ENCODE results near the gene DDX1.
A peak's percentile ranks its signal among the peaks of the same experiment; 100 is the strongest.

The DDX1 gene

DNA sequence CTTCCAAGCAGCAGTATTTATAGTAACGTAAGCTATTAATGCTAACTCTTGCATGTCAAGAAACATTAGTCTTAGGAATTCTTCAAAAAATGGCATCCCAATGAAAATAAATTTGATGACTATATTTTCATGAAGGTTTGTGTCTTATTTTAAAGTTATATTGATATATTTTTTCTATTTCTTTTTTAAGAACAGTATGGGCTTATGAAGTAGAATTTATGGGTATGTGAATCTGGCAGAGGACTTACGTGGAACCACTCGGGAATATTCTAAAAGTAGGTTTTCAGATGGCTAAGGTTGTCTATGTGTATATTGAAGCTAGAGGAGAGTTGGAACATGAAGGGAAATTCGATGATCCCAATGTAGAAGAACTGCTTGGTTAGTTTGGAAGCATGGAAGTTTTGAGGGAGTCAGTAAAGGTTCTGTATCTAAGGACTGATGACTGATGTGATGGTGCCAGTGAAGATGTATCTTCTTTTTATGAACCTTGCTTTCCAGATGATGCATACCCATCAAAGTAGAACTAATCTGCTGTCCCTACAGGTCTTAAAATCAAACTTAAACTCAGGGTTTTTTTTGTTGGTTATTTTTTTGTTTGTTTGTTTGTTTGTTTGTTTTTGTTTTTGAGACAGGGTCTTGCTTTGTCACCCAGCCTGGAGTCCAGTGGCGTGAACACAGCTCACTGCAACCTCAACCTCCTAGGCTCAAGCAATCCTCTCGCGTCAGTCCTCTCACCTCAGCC is 39.5 kb downstream of the DDX1 start:
- DNase-seq: no peak

DNA sequence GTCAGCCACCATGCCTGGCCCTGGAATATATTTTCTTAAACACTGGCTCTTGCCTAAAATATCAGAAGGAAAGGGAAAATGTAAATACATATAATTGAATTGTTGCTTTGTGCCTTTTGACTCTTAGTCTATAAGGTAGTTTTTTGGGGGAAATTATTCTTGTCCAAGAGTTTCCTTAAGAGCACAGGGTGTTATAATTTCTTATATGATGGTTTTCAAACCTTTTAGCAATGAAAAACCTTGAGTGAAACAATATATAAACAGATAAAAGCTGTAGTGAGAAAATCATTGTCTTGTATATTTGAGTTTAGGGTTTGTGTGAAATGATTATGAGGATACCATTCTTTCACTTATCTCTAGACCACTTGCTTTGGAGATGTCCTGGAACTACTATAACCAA is 40.2 kb downstream of the DDX1 start:
- DNase-seq: no peak

DNA sequence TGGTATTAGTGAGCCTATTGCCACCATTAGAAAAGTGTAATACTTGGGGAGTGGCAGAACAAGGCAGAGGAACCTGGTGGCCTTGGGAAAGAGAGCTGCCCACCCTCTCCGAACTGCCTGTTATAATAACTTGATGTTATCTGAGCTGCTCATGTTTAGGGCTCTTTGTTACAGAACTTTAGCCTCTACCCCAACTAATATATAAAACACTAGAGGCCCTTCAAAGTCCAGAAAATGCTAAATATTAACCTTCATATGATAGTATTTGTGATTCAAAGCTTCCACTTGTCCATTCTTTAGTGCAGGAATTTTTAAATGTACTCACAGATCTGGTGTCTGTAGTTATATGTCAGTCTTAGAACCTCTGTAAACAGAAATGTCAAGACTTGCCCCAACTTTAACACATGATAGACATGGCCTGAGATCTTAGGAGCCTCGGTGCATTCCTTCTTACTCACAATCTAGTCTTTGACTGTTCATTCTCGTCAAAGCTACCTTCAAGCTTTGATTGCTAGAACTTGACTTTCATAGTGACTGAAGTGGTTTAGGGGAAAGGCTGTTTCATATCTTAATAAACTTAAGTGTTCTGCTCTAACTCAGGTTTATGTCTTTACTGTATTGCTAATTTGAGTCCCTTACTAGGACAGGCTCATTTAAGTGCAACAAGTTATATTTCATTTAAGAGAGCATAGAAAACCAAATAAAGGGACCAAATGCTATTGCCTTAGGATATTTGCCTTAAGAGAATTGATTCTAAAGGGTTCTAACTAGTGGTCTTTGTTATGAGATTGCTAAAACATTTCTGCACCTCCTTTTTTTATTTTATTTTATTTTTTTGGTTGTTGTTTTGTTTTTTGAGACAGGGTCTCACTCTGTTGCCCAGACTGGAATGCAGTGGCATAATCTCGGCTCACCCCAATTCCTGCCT is 41.6 kb downstream of the DDX1 start:
- no peak for DNase-seq

DNA sequence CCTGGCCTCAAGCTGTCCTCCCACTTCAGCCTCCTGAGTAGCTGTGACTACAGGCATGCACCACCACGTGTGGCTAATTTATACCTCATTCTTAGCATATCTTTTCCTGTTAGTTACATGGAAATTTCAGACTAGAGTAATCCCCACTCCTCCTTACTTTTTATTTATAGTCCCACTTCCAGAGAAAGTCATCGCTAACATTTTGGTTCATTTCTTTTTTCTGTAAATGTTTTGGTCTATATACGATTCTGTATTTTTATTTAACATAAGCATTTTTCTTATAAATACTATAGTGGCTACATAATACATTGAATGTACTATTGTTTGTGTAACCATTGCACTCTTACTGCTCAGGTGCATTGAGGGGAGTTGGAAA is 42.3 kb downstream of the DDX1 start:
- no peak for DNase-seq

DNA sequence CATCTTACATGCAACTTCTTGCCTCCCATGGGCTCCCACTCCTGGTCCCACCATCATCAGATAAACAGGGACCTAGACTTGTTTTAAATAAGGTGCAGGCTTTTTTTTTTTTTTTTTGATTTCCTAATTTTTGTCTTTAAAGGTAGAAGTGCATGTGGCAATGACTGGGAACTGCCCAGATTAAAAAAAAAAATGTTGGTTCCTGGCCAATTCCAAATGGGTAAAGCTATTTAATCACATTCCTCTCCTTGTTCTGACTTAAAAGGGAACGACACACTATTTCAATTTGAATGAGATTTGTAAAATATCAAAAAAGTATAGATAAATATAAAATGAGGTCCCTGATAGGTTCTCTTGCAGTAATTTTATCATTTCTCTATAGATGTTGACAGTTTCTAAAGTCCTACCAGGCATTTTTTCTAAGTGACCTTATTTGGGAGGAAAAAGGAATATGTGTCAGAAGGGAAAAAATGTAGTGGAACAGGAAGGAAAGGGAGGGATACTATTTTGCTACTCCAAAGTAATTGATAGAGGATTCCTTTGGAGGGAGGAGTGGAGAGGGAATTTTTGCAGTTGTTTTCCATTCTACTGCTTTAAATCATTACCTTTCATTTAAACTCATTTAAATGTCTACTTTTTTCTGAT is 43.3 kb downstream of the DDX1 start:
- DNase-seq: no peak

DNA sequence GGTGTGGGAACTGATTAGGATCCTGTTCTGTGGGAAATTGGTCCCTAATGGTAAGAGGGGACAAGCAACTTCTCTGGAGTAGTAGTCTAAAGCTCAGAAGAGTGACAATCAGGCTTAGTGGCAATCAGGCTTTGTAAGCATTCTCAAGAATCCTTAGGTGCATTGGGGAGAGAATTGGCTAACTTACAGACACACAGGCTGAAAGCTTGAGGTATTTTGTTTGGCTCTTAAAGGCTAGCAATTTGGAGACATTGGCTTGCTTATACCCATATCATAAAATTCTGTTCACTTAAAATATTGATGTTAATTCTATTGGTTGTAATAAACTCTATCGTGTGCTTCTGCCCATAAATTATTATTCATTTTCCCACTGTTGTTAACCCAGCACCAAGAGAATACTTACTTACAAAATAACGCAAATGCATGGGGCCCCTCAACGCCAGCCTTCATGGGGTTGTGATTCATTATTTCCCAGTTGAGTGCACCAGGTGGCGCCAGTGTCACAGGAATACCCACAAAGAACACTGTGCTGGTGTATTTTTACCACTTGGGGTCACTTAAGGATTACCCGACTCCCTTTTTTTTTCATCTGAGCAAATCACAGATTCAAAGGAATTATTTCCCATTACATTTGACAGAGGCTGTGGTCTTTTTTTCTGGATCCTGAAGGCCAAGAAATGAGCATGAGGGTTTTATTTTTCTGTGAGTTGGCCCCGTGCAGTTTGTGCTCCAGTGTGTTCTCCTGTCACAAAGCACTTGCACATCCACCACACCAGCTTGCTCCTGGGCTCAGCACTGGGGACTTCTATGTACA is 45.5 kb downstream of the DDX1 start:
- DNase-seq: peak; percentile 38 to 47

DNA sequence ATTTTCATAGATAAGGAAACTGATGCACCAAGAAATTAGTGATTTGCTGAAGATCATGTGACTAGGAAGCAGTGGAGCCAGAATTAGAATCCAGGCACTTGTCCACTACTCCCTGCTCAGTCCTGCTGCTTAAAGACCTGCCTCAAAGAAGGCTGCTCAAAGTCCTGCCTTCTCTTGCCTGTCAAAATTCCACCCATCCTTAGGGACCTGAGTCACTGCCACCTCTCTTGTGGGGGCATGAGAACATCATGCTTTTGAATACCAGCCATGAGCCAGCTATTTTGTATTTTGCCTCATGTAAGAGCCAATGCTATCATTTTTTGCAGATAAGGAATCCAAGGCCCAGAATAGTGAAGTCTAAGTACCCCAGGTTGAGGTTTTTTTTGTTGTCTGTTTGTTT is 47.1 kb downstream of the DDX1 start:
- DNase-seq: no peak

DNA sequence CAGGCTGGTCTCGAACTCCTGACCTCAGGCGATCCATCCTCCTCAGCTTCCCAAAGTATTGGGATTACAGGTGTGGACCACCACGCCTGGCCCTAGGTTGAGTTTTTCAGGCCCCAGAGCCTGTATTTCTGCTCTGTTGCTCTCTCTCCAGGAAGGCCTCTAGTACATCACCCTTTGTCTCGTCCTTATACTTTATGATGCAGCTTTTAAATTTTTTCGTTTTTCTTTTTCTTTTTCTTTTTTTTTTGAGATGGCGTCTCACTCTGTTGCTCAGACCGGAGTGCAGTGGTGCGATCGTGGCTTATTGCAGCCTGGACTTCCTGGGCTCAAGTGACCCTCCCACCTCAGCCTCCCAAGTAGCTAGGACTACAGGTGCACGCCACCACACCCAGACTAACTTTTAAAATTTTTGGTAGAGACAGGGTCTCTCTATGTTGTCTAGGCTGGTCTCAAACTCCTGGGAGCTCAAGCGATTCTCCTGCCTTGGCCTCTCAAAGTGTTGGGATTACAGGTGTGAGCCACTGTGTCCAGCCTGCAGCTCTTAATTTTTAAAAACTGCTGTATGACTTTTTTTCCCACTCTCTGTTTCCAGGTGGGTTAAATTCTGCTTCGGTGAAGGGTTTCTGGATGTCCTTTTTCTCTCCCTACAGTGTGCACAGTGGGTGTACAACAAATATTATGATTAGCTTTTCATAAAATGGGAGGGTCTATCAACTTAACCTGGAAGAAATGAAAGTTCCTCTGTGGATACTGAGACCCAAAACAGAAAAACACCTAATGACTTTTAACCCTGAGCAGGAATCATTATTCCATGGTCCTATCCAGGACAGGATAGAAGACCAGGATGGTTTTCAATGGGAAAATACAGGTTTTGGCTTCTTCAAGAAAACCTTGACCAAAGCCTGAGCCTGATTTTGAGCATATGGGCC is 47.9 kb downstream of the DDX1 start:
- DNase-seq: no peak

DNA sequence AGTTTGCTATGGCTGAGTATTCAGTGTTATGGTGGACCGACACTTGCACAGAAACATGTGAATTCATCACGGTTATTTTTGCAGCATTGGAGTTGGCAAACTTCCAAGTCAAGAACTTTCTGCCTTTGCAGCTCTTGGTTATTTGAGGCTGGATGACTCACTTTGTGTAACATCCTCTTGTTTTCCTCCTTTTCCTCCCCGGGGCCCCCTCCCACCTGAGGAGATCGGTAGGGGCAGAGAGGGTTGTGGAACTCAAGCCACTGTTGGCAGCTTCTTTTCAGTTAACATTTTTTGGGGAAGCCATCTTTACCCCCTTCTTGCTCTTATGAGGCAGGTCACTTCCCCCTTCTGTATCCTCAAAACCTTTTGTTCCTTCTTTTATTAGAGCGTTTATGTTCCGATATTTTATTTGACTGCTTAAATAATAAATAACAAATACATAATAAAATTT is 48.6 kb downstream of the DDX1 start:
- DNase-seq: no peak

DNA sequence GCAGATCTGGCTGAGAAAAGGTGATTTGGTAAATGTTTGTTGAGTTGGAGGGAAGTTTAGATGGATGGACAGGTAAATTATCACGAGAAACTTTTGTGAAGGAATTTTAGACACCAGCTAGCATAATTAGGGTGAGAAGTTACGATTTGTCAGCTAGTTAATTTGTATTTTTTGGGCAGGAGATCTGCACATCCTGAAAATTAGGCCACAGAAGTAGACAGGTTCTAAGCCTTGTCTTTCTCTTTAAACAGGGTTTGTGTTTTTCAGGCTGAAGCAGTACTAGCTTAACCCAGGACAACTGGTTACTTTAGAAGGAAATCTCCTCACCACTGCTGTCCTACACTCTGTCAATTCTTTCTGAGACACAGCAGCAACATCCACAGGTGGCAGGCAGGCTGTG is 49.1 kb downstream of the DDX1 start:
- DNase-seq: no peak

DNA sequence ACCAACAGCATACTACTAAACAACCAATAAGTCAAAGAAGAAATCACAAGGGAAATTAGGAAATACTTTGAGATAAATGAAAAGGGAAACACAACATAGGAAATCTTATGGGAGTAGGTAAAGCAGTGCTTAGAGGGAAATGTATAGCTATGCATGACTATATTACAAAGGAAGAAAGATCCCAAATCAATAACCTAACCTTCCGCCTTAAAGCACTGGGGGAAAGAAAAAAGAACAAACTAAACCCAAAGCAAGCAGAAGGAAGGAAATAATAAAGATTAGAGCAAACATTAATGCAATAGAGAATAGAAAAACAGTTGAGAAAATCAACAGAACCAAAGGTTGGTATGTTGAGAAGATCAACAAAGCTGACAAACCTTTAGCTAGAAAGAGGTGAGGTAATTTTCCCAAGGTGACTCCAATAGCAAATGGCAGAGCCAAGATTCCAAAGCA is 49.9 kb downstream of the DDX1 start:
- no peak for DNase-seq

DNA sequence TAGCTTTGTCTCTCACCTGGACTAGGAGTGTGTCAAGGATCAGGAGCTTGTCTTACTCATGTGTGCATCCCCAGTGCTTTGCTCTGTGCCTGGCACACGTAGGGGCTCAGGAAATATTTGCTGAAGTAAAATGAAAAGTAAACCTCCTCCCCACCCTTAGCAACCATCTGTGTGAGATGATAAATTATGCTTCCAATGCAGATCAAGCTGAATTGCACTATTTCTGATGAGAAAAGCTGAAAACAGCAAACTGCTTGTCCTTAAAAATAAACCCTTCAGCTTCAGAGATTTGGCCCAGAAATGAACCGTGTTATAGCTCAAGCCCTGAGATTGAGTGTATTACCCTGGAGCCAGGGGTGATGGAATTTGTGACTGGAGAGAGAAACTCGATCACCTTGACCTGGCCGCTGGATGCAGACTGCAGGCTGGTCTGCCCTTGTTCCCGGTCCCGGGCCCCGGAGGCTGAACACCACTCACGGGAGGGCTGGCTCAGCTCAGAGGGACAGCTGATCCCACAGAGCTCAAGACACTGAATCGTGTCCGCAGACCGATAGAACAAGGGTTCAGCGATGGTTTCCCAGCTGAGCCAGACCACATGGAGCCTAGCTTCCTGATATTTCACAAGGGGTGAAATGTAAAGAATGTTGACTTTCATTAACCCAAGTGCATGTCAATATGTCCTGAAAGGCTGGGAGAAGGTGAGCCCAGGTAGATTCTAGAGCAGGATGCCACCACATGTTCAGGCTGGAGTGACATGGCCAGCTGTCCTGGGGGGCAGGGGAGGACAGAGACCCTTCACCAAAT is 50.5 kb downstream of the DDX1 start:
- no peak for DNase-seq

DNA sequence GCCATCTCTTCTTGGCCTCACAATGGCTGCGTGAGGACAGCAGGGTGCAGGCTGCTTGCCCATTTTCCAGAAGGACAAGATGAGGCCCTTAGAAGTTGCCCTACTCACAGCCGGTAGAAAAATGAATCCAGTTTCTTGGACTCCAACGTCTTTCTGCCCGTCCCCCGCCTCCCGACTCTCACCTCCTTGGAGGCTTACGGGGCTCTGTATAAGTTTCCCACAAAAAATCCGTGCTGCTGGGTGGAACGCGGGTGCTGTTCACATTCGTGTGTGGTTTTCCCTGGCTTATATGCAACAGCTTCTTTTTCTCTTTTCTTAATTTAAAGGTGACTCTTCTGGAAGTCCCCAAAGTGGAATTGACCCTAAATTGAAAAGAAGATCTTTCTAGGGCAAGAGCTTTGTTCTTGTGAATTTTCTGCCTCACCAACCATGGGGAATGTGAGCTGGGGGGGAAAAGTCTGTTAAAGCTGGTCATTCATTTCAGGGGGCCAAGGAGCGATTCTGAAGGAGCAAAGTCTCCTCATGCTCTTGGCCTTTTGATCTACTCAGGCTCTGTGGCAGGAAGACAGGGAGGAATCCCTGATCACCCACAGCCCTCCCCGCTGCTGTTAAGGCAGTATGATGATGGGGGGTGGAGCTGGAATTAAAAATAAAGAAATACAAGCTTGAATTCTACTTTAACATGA is 51.3 kb downstream of the DDX1 start:
- DNase-seq: no peak

DNA sequence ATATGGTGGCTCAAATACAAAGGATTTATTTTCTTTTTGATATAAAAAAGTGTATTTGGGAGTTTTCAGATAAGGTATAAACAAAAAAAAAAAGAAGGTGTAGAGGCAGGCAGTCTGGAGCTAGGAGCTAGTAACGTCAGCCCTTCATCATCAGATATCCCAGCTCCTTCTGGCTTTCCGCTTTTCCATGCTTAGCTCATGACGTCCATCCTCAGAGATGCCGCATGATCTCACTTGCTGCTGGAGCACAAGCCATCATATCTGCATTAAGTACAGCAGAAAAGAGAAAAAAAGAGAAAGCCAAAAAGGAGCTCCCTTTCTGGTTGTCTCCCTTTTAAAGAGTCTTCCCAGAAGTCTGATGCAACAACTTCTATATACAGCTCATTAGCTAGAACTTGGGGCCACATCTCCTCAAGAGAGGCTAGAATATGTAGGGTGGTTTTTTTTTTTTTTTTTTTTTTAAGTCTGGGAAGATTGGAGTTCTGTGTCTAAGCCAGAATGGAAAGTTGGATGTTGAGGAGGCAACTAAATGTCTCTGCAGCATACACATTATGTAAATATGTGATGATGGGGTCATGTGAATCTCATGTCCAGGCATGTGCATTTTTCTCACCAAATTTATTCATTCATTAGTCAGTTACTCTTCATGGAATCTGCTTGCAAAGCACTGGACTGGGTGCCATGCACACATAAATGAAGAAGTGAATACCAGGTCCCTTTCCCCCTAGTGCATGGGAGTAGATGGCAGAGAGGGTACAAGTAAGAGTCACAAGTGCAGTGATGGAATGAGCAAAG is 52.3 kb downstream of the DDX1 start:
- no peak for DNase-seq

DNA sequence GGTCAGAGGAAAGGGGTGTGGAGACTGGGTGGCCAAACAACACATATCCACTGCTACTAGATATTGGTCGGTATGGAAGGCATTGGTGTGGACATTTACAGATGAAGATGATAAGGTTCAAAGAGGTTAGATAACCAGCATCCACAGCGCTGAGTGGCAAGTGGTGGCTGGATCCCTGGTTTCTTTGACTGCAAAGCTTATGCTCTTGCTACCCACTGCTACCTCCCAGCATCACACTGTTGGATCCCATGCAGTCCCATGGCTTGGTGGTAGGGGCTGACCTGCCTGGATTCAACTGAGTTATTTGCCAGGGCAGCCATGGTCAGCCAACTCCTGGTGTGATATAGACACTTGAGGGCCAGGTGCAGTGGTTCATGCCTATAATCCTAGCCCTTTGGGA is 53.6 kb downstream of the DDX1 start:
- DNase-seq: no peak

DNA sequence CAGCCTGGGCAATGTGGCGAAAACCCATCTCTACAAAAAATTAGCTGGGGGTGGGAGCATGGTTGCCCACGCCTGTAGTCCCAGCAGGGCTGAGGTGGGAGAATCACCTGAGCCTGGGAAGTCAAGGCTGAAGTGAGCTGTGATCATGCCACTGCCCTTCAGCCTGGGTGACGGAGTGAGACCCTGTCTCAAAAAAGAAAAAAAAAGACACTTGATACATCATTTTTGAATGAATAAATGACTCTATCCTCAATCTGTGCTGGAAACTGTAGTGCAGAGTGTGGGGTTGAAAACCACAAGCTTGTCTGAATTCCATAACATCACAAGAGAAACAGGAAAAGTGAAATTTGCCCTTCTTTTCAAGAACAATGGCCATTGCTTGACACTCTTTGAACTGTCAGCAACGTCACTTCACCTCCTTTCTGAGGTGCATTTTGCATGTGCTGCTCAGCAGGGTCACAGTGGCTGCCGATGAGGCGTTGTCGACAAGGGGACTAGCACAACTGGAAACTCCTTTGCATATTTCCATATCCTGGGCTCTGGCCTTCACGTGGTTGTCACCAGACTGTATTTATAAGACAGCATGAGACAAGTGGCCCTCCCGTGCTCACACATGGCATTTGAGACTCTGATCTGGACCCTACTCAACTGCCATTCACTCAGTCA is 54.2 kb downstream of the DDX1 start:
- no peak for DNase-seq

DNA sequence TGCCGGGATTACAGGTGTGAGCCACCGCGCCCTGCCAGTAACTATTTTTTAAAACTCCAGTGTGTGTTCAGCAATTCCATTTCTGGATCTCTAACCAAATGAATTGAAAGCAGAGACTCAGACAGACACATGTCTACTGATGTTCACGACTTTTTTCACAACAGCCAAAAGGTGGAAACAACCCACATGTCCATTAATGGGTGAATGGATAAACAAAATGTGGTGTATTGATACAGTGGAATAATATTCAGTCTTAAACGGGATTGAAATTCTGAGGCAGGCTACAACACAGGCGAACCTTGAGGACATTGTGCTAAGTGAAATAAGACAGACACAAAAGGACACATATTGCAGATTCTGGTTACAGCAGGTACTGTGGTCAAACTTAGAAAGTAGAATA is 55.0 kb downstream of the DDX1 start:
- DNase-seq: no peak
